ENCODE measurements around the gene NUP62. TPM values are rescaled to one million over a fixed set of nuclear protein-coding genes. Genes with fewer than 3 reads are reported as not detected.
A peak's percentile ranks its signal among the peaks of the same experiment; 100 is the strongest.

Gene NUP62
- total and polyA plus RNA-seq, 4 donors = 16.2 to 45.9 (median 38.0) TPM

- TF ChIP-seq CTCF (IDR thresholded peaks at IDR 0.05; ENCODE audit: control extremely low read depth, extremely low read depth) = no peak
- H3K9ac ChIP-seq (ENCODE audit: insufficient read depth in 1 of 2, low read length in 2 of 2) = no peak within 1 kb of the TSS
- H3K27me3 ChIP-seq (ENCODE audit: control insufficient read depth in 3 of 3, insufficient read depth in 3 of 3, low read length in 2 of 3) = peaks cover 0 to 7% (median 0%) of the 10 kb centered on the region in 3 donors
- no peak within 1 kb of the TSS for H3K4me3 ChIP-seq
- peaks cover 0 to 6% (median 0%) of the 10 kb centered on the region in 5 donors for H3K4me1 ChIP-seq (ENCODE audit: control insufficient read depth in 5 of 5, insufficient read depth in 5 of 5, low read length in 5 of 5)
- WGBS, 2 donors = 16 to 27% methylated on average over 20 of the region's 20 CpGs
- H3K36me3 ChIP-seq (ENCODE audit: control insufficient read depth in 4 of 4, insufficient read depth in 4 of 4, low read length in 4 of 4) = no peaks in the 10 kb centered on the region
- peak; percentile 28 for ATAC-seq (ENCODE audit: insufficient read depth, low FRiP score)
- H3K9me3 ChIP-seq (ENCODE audit: control insufficient read depth in 4 of 4, insufficient read depth in 3 of 4, low read length in 3 of 4) = no peaks in the 10 kb centered on the region
- DNase-seq = no peak
- peak within 1 kb of the TSS in 1 of 2 donors; percentile 10 for H3K27ac ChIP-seq (ENCODE audit: low read depth in 1 of 2, low read length in 1 of 2)
Measured at GRCh38 chr19:49896863-49897621, 32.3 kb downstream of the NUP62 start, which contains the start of gene IL4I1. IL4I1 (minus strand) TSS chr19:49896887; CDS start chr19:49896160, 727 bp downstream.

GRCh38 chr19:49895566-49896297, 33.6 kb downstream of the NUP62 start:
- peaks cover 0 to 6% (median 0%) of the 10 kb centered on the region in 5 donors for H3K4me1 ChIP-seq (ENCODE audit: control insufficient read depth in 5 of 5, insufficient read depth in 5 of 5, low read length in 5 of 5)
- peaks cover 0 to 7% (median 0%) of the 10 kb centered on the region in 3 donors for H3K27me3 ChIP-seq (ENCODE audit: control insufficient read depth in 3 of 3, insufficient read depth in 3 of 3, low read length in 2 of 3)
- no peak overlapping the region for H3K27ac ChIP-seq (ENCODE audit: low read depth in 1 of 2, low read length in 1 of 2)
- WGBS, 2 donors = 71 to 78% methylated on average over 17 of the region's 17 CpGs
- H3K9me3 ChIP-seq (ENCODE audit: control insufficient read depth in 4 of 4, insufficient read depth in 3 of 4, low read length in 3 of 4) = no peaks in the 10 kb centered on the region
- no peak for TF ChIP-seq CTCF (IDR thresholded peaks at IDR 0.05; ENCODE audit: control extremely low read depth, extremely low read depth)
- DNase-seq (no peak), ATAC-seq (ENCODE audit: insufficient read depth, low FRiP score) (no peak)
- H3K4me3 ChIP-seq = no peak overlapping the region
- H3K9ac ChIP-seq (ENCODE audit: insufficient read depth in 1 of 2, low read length in 2 of 2) = no peak overlapping the region
- H3K36me3 ChIP-seq (ENCODE audit: control insufficient read depth in 4 of 4, insufficient read depth in 4 of 4, low read length in 4 of 4) = no peaks in the 10 kb centered on the region

GRCh38 chr19:49894879-49895565, 34.3 kb downstream of the NUP62 start:
- H3K4me1 ChIP-seq (ENCODE audit: control insufficient read depth in 5 of 5, insufficient read depth in 5 of 5, low read length in 5 of 5) = peaks cover 0 to 11% (median 0%) of the 10 kb centered on the region in 5 donors
- no peaks in the 10 kb centered on the region for H3K9me3 ChIP-seq (ENCODE audit: control insufficient read depth in 4 of 4, insufficient read depth in 3 of 4, low read length in 3 of 4)
- no peak overlapping the region for H3K9ac ChIP-seq (ENCODE audit: insufficient read depth in 1 of 2, low read length in 2 of 2)
- ATAC-seq (ENCODE audit: insufficient read depth, low FRiP score) = no peak
- peaks cover 0 to 7% (median 0%) of the 10 kb centered on the region in 3 donors for H3K27me3 ChIP-seq (ENCODE audit: control insufficient read depth in 3 of 3, insufficient read depth in 3 of 3, low read length in 2 of 3)
- no peak overlapping the region for H3K27ac ChIP-seq (ENCODE audit: low read depth in 1 of 2, low read length in 1 of 2)
- no peak for TF ChIP-seq CTCF (IDR thresholded peaks at IDR 0.05; ENCODE audit: control extremely low read depth, extremely low read depth)
- H3K36me3 ChIP-seq (ENCODE audit: control insufficient read depth in 4 of 4, insufficient read depth in 4 of 4, low read length in 4 of 4) = no peaks in the 10 kb centered on the region
- no peak overlapping the region for H3K4me3 ChIP-seq
- no peak for DNase-seq
- WGBS, 2 donors = 84 to 89% methylated on average over 17 of the region's 17 CpGs

All from lung (tissue), 12 donors.